PFSK-1 (cell line): ENCODE measurements around the gene TGM1.

ENCODE experiments used
- FOXP2 ChIP-seq: optimal IDR thresholded peaks from 2 replicates; pipeline ENCODE3; 2011; ENCODE audit warnings: borderline replicate concordance, control low read depth, inconsistent platforms; ENCODE audit not compliant: insufficient read depth; ENCODE audit errors: extremely low read length, extremely low read depth
- POLR2AphosphoS5 ChIP-seq: IDR thresholded peaks from 2 replicates; pipeline ENCODE4 v1.6.1; 2012; ENCODE audit warnings: low read depth, mild to moderate bottlenecking, control low read depth, low read length, moderate library complexity
- REST ChIP-seq, 2 experiments: IDR thresholded peaks; 2 replicates each; pipeline versions ENCODE4 v1.6.1 to v1.8.0; 2011 to 2012; ENCODE audit warnings: low read depth in 2 of 2, low read length in 2 of 2, control low read depth in 1 of 2, inconsistent platforms in 1 of 2, mild to moderate bottlenecking in 1 of 2, moderate library complexity in 1 of 2; ENCODE audit not compliant: insufficient read depth in 1 of 2
- SIN3A ChIP-seq: IDR thresholded peaks from 2 replicates; pipeline ENCODE4 v1.6.1; 2012; ENCODE audit warnings: mild to moderate bottlenecking, low read length, moderate library complexity, borderline replicate concordance; ENCODE audit not compliant: insufficient read depth
- TAF1 ChIP-seq: IDR thresholded peaks from 2 replicates; pipeline ENCODE4 v1.6.1; 2012; ENCODE audit warnings: low read length, control low read depth, borderline replicate concordance; ENCODE audit not compliant: insufficient read depth

Gene TGM1

GRCh38 chr14:24238527-24239037, 24.4 kb downstream of the TGM1 start:
- no peak for TF ChIP-seq SIN3A
- no peak for TF ChIP-seq TAF1
- TF ChIP-seq REST (IDR thresholded peaks at IDR 0.05; ENCODE audit: insufficient read depth in 1 of 2, low read depth in 2 of 2, low read length in 2 of 2): no peak
- no peak for TF ChIP-seq FOXP2
- no peak for TF ChIP-seq POLR2AphosphoS5

- no peak for TF ChIP-seq SIN3A
- no peak for TF ChIP-seq POLR2AphosphoS5
- no peak for TF ChIP-seq TAF1
- TF ChIP-seq REST (IDR thresholded peaks at IDR 0.05; ENCODE audit: insufficient read depth in 1 of 2, low read depth in 2 of 2, low read length in 2 of 2): no peak
- no peak for TF ChIP-seq FOXP2
Observed at GRCh38 chr14:24238123-24238522, 24.9 kb downstream of the TGM1 start.

GRCh38 chr14:24237463-24237955, 25.5 kb downstream of the TGM1 start:
- TF ChIP-seq TAF1 (no peak), REST (IDR thresholded peaks at IDR 0.05; ENCODE audit: insufficient read depth in 1 of 2, low read depth in 2 of 2, low read length in 2 of 2) (no peak), SIN3A (no peak), FOXP2 (no peak), POLR2AphosphoS5 (no peak)

GRCh38 chr14:24236689-24237462, 26.1 kb downstream of the TGM1 start:
- no peak for TF ChIP-seq TAF1
- TF ChIP-seq POLR2AphosphoS5: no peak
- no peak for TF ChIP-seq SIN3A
- TF ChIP-seq REST (IDR thresholded peaks at IDR 0.05; ENCODE audit: insufficient read depth in 1 of 2, low read depth in 2 of 2, low read length in 2 of 2): no peak
- TF ChIP-seq FOXP2: no peak
